Stimulated activated CD4-positive, alpha-beta T cell treated with anti-CD3 and anti-CD28 coated beads, TNF-alpha, amount 100 ng/mL, for 4 hours (primary cell): ENCODE results near the gene PROSER2.

Experiments used
- DNase-seq, 3 experiments: peaks; one replicate each; pipeline ENCODE4 v3.0.0-alpha.2; 2020; ENCODE audit warnings: low read depth in 3 of 3

Gene PROSER2, protein sequence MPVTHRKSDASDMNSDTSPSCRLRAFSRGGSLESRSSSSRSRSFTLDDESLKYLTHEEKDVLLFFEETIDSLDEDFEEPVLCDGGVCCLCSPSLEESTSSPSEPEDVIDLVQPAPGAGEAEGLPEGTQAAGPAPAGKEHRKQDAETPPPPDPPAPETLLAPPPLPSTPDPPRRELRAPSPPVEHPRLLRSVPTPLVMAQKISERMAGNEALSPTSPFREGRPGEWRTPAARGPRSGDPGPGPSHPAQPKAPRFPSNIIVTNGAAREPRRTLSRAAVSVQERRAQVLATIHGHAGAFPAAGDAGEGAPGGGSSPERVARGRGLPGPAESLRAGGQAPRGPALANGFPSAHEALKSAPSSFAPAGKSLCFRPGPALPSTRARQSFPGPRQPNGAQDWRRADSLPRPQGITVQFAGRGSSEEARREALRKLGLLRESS

DNA sequence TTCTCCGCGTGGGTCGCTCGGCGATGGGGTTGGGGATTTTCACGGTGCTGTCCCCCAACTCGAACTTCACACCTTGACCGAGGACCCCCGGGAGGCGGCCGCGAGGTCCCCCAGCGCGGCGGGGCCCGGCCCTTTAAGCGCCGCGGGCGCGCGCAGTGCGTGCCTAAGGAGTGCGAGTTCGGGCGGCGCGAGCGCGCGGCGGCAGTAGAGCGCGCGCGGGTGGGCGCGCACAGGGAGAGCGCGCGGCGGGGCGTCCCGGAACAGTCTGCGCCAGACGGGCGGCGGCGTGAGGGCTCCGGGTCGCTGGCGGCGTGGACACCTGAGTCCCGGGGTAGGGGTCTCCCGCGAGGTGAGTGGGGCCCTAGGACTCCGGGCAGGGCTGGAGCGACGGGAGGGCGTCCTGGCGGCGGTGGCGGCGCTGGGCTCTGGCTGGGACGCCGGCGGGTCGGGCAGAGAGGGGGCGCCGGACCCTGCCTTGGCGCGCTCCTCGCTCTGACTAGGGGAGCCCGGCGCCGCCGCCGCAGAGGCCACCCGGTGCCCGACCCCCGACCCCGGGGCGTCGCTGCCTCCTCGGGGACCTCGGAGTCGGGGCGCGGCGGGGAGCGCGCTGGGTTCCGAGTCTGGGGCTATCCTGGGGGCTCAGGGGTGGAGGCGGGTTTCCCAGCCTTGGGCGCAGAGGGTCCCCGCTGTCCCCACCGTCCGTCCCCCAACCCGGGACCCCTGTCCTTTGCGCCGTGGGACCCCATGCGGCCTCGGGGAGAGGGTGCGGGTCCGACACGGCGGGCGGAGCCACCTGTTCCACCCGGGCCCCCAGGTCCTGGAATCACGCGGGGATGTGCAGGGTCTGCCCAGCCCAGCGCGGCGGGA is at the start of gene PROSER2:
TSS of gene PROSER2 (plus strand) at position 235 of the 867 bp plus-strand sequence. CDS start 28,722 bp downstream, outside the sequence.
- DNase-seq, result peak in 2 of 3 experiments; percentile 18 to 32

DNA sequence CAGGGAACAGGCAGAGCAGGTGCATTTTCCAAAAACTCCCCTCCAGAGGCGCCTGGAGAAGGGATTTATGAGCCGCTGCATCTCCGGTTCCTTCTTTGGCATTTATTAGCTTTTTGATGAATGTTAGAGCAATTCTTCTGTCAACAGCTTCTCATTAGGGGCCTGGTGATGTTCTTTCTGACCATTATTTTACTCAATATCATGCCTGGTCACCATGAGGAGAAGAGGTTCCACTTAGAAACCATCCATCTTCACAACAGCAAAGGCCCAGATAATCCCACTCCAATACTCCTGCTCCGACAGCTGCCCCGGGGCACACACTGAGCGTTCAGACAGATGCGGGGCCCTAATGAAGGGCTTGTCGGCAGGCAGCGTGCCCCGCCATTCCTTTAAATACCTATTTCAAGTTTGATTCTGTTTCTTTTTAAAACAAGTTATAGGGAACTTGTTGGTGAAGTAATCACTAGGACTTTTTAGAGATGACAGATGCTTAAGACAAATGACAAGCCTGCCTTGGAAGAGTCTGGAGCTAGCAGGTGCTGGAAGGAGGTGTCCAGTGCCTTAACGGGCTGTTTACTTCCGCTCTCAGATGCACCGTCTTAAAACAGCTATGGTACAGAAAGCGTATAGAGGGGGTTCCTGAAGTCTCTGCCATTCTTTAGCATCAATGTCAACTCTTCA is 49.3 kb upstream of the PROSER2 start:
- no peak for DNase-seq

DNA sequence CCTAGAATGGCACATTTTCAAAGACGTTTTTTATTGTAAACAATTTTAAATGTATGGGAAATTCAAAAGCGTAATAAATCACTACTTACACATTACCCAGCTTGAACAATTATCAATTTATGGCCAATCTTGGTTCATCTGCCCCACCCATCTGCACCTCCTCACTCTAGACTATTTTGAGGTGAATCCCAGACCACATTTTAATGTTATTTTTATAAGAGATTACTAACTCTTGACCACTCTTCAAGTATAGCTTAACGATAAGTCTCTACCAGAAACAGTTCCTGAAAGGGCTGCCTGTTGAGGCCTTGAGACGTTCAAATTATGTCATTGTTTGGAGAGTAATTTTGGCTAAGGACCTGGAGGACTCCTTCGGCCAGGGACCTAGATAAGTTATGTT is 47.7 kb upstream of the PROSER2 start:
- DNase-seq, result no peak

DNA sequence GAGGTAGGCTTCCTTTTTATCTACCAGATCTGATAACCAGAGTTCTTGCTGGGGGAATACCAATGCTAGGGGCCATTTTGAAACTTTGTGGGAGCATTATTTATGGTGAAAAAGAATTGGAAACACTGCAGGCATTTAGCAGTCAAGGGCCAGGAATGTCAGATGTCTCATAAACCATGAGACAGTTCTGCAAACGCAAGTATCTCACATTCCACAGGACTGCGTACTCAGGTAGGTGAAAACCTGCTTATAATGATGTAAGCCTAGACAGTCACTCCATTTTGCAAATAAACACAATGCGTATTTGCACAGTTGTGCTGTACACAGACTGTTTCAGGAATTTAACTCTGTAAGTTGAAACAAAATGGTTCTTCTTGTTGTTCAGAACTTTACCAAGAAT is 47.1 kb upstream of the PROSER2 start:
- DNase-seq, result no peak

DNA sequence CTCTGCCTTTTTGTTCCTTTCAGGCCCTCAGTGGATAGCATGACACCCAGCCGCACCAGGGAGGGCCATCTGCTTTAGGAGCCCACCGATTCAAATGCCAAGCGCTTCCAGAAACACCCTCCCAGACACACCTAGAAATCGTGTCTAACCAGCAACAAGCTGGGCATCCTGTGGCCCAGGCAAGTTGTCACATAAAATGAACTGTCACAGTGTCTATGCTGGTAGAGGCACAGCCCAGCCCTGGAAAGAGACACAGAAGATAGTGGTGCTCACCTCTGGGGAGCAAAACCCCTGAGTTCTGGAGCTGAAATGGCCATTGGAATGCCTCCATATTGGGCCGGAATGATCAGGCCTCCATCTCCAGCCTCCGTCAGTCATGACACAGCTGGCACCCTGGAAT is 42.0 kb upstream of the PROSER2 start:
- DNase-seq, result no peak

DNA sequence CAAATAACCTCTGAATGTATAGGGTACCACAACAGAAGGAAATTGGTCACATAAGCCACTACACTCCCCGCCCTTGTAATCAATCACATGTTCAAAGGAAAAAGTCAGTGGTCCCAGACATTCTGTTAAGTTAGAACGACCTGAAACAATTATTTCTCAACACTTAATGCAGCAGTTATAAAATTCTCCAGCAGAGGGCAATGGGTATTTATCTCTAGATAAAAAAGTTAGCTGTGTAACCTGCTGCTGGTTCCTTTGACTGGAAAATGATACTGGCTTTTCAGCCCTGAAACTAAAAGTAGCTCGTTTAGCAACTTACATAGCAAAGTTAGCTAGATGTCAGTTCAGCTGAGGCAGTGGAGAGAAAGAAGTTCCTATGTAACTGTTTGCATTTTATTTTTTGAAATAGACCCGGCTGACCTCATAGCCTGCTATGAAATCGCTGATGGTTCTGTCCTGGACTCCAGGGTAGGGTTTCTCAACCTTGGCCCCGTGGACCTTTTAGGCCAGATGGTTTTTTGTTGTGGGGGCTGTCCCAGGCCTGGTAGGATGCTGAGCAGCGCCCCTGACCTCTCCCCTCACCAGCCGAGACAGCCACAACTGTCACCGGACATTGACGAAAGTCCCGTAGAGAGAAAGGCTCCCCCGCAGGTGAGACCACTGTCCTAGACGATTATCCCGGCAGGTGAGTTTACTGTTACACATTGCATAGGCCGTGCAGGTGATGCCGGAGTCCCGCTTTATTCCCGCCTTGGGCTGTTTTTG is 40.2 kb upstream of the PROSER2 start:
- no peak for DNase-seq

- no peak for DNase-seq
These were observed 39.6 kb upstream of the PROSER2 start for GRCh38 chr10:11783558-11783865.

- DNase-seq, result no peak
These were observed 35.8 kb upstream of the PROSER2 start for GRCh38 chr10:11787374-11787773.

DNA sequence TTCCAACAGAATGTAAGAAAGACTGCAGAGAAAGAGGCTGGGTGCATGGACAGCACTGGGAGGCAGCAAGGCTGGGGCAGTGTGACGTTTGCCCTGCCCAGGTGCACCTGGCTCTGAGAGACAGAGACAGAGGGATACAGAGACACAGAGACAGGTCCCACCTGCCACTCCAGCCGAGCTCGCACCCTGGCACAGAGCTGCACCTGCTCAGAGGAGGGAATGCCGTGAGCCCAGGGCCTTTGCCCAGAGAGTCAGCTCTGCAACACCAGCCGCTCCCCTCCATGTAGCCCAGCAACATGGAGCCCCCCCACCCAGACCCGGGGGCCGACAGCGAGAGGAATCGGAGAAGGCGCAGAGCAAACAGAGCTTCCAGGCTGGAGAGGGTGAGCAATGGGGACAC is 35.3 kb upstream of the PROSER2 start:
- DNase-seq, result no peak

GRCh38 chr10:11789306-11789705 is 33.9 kb upstream of the PROSER2 start:
- DNase-seq, result no peak

- no peak for DNase-seq
These were observed 33.2 kb upstream of the PROSER2 start for GRCh38 chr10:11789956-11790355.

DNA sequence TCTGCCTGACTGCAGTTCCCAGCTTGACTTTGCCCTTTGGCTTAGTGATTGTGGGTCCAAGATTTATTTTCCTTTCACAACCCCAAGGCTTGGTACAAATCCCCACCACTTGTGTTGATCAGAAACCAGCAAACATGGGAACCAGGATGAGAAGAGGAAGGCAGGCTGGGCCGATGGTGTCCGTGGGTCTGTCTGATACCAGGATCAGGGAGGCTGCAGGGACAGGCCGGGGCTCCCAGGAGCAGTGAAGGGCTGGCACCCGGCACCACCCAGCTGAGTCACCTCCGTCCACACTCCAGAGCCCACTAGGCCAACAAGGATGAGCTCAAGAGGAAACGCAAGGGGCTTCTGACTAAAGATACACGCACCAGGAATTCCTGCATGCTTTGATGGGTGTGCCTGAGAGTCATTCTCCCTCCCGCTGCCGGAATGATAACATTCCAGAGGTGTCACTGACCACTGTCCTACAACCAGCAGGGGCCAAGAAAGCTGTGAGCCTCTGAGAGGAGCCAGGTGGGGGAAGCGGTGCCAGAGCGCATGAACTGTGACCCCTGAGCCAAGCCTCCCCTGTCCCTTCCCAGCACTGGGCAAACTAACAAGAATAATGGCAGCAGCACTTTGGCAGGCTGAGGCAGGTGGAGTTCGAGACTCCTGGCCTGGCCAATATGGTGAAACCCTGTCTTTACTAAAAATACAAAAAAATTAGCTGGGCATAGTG is 29.2 kb upstream of the PROSER2 start:
- no peak for DNase-seq

GRCh38 chr10:11794566-11794965 is 28.6 kb upstream of the PROSER2 start:
- no peak for DNase-seq

GRCh38 chr10:11795101-11795920 is 27.8 kb upstream of the PROSER2 start:
- peak in 2 of 3 experiments; percentile 9 to 14 for DNase-seq

- no peak for DNase-seq
These were observed 26.7 kb upstream of the PROSER2 start for GRCh38 chr10:11796474-11796873.

DNA sequence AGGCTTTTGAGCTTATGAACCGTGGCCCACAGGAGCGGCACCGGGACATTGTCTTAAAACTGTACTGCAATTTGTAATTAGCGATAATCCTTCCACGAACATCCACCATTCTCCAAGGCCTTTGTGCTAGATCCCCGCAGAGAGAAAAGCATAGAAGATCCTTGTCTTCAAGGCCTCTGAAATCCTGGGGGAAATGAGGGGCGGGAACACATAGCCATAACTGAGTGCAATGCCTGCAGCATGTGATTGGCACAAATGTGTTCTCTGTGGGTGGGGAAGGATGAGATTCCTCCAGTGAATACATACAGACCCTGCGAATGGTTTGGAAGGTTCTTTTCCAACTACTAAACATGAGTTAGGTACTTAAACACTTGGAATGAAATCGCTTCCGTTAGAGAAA is 25.9 kb upstream of the PROSER2 start:
- no peak for DNase-seq

- no peak for DNase-seq
These were observed 25.1 kb upstream of the PROSER2 start for GRCh38 chr10:11797847-11798633.

DNA sequence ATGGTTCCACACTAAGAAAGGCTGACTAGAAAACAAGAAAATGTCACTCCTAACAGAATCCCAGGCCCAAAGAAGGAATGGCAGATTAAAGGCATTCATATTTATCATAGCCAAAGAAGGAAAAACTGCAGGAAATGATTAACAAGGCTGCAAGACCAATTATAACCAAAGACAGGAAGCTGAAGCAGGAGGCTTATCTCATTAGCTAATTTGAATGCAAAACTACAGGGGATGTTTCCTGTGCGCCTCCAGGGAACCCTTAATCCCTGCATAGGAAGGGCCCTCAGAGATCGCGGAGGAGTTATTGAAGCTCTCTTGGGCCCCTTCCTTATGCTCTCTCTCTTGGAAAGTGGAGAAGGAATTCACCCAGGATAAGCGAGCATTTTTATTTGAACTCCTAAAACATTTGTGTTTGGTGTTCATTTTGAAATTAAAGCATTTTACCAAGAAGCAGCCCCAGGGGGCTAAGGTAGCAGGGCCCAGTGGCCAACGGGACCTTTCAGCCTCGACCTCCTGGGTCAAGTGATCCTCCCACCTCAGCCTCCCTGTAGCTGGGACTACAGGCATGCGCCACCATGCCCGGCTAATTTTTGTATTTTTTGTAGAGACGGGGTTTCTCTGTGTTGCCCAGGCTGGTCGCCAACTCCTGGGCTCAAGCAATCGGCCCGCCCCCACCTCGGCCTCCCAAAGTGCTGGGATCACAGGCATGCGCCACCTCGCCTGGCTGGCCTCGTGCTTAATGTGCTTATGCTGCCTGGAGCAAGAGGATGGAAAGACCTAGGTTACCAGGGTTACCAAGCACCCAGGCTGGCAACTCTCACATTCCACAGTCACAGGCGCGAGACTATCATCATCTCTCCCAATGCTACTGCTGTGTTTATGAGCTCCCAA is 24.1 kb upstream of the PROSER2 start:
- no peak for DNase-seq
